GM18873 (cell line): ENCODE data around the gene EFNB2.

Experiments
- ATAC-seq: cut with Tn5 transposase; IDR thresholded peaks from one replicate; pipeline ENCODE4 v1.9.1; 2021; ENCODE audit warnings: mild to moderate bottlenecking, moderate library complexity, moderate number of reproducible peaks; ENCODE audit not compliant: unreplicated experiment, low FRiP score

Gene EFNB2

GRCh38 chr13:106526738-106527444 is 8.6 kb downstream of the EFNB2 start:
- no peak for ATAC-seq

- ATAC-seq, result no peak
Measured at GRCh38 chr13:106525865-106526264, 9.6 kb downstream of the EFNB2 start.

- ATAC-seq, result no peak
Measured at GRCh38 chr13:106524108-106524507, 11.4 kb downstream of the EFNB2 start.

GRCh38 chr13:106523576-106523975 is 11.9 kb downstream of the EFNB2 start:
- no peak for ATAC-seq

GRCh38 chr13:106522898-106523525 is 12.4 kb downstream of the EFNB2 start:
- ATAC-seq, result no peak

- no peak for ATAC-seq
Measured at GRCh38 chr13:106522112-106522705, 13.3 kb downstream of the EFNB2 start.

GRCh38 chr13:106521095-106521799 is 14.2 kb downstream of the EFNB2 start:
- ATAC-seq, result no peak

GRCh38 chr13:106520251-106521054 is 15.0 kb downstream of the EFNB2 start:
- no peak for ATAC-seq

- ATAC-seq, result no peak
Measured at GRCh38 chr13:106518512-106518911, 16.9 kb downstream of the EFNB2 start.

- ATAC-seq, result no peak
Measured at GRCh38 chr13:106517109-106517847, 18.2 kb downstream of the EFNB2 start.

GRCh38 chr13:106515635-106516254 is 19.7 kb downstream of the EFNB2 start:
- ATAC-seq, result no peak

GRCh38 chr13:106514928-106515634 is 20.4 kb downstream of the EFNB2 start:
- ATAC-seq, result no peak

- no peak for ATAC-seq
Measured at GRCh38 chr13:106513025-106513983, 22.2 kb downstream of the EFNB2 start.

GRCh38 chr13:106507560-106508274 is 27.7 kb downstream of the EFNB2 start:
- no peak for ATAC-seq

- no peak for ATAC-seq
Measured at GRCh38 chr13:106506286-106506685, 29.2 kb downstream of the EFNB2 start.

- no peak for ATAC-seq
Measured at GRCh38 chr13:106505732-106506131, 29.7 kb downstream of the EFNB2 start.

- ATAC-seq, result no peak
Measured at GRCh38 chr13:106505295-106505694, 30.2 kb downstream of the EFNB2 start.
